Lung (tissue), 16 donors: ENCODE data around the gene TRAM2. TPM values are rescaled to one million over a fixed set of nuclear protein-coding genes. Genes with fewer than 3 reads are reported as not detected.

Source experiments
- ATAC-seq: fragments of 200-7000 bp; cut with Tn5 transposase; one replicate; pipeline ENCODE4 v1.9.1; 2020; ENCODE audit warnings: moderate number of reproducible peaks; ENCODE audit not compliant: insufficient read depth, low FRiP score
- DNase-seq, 3 donors: peaks; one replicate each; pipeline ENCODE4 v3.0.0-alpha.2; 2013 to 2017
- H3K27ac ChIP-seq, 2 donors: one replicate each; pipeline ENCODE4 v1.5.1; 2013; ENCODE audit warnings: mild to moderate bottlenecking in 2 of 2, moderate library complexity in 2 of 2, control low read depth in 1 of 2, inconsistent platforms in 1 of 2, low read depth in 1 of 2, low read length in 1 of 2
- H3K27me3 ChIP-seq, 3 donors: one replicate each; pipeline ENCODE4 v1.5.1; 2013; ENCODE audit warnings: low read length in 2 of 3; ENCODE audit not compliant: control insufficient read depth in 3 of 3, insufficient read depth in 3 of 3
- H3K36me3 ChIP-seq, 4 donors: one replicate each; pipeline ENCODE4 v1.5.1; 2013; ENCODE audit warnings: low read length in 4 of 4, mild to moderate bottlenecking in 1 of 4, moderate library complexity in 1 of 4; ENCODE audit not compliant: control insufficient read depth in 4 of 4, insufficient read depth in 4 of 4
- H3K4me1 ChIP-seq, 5 donors: one replicate each; pipeline ENCODE4 v1.5.1; 2013; ENCODE audit warnings: low read length in 5 of 5, mild to moderate bottlenecking in 2 of 5, moderate library complexity in 1 of 5; ENCODE audit not compliant: control insufficient read depth in 5 of 5, insufficient read depth in 5 of 5
- H3K4me3 ChIP-seq: one replicate; pipeline ENCODE4 v1.5.1; 2013; ENCODE audit warnings: mild to moderate bottlenecking, control low read depth, moderate library complexity
- H3K9ac ChIP-seq, 2 donors: one replicate each; pipeline ENCODE4 v1.5.1; 2013; ENCODE audit warnings: low read length in 2 of 2, control low read depth in 1 of 2; ENCODE audit not compliant: insufficient read depth in 1 of 2
- H3K9me3 ChIP-seq, 4 donors: one replicate each; pipeline ENCODE4 v1.5.1; 2013; ENCODE audit warnings: low read length in 3 of 4, mild to moderate bottlenecking in 1 of 4, moderate library complexity in 1 of 4; ENCODE audit not compliant: control insufficient read depth in 4 of 4, insufficient read depth in 3 of 4
- WGBS, 2 donors: extraction: QIAGEN DNeasy Blood & Tissue Kit; methylation state at CpG; one replicate each; pipeline ENCODE4 v1.1.7; 2013; 5-methylcytosine and 5-hydroxymethylcytosine counted together
- long read RNA-seq, 5 donors: transcript quantifications; one replicate each; lab custom pipeline, GENCODE V29; 2026
- polyA plus RNA-seq, 2 donors: library from polyadenylated mRNA; stranded (reverse); fragments of 200-250 nt; gene quantifications; one replicate each; pipeline ENCODE4 v1.2.1, GENCODE V29; 2013
- total RNA-seq, 2 donors: library from RNA; depleted of rRNA in 1 of 2; stranded (reverse); fragments of >200 nt in 1 of 2; gene quantifications; one replicate each; pipeline ENCODE4 v1.2.1, GENCODE V29; 2014 to 2021
- TF ChIP-seq, protein P1 (sequence below): IDR thresholded peaks from 2 replicates; pipeline ENCODE4 v1.5.1; 2012; ENCODE audit warnings: mild to moderate bottlenecking; ENCODE audit errors: control extremely low read depth, extremely low read depth
- donor health status: control.
- donor health status: control.
- donor health status: Bipolar disorder and iron deficiency.
- donor health status: healthy.
- donor health status: DM: yes; HTN: yes; CAD: no.

Gene TRAM2, protein sequence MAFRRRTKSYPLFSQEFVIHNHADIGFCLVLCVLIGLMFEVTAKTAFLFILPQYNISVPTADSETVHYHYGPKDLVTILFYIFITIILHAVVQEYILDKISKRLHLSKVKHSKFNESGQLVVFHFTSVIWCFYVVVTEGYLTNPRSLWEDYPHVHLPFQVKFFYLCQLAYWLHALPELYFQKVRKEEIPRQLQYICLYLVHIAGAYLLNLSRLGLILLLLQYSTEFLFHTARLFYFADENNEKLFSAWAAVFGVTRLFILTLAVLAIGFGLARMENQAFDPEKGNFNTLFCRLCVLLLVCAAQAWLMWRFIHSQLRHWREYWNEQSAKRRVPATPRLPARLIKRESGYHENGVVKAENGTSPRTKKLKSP
- total RNA-seq (10 to 100 TPM; 15.5 to 33.4 TPM), polyA plus RNA-seq (10 to 100 TPM in 1 of 2 donors, 1 to 10 TPM in 1; 4.4 to 14.9 TPM)
- long read RNA-seq, donor 1, full-length matches to known transcripts: 2 of 7 reads
- long read RNA-seq, donor 1, partial matches to known transcripts: 5 of 7 reads
- long read RNA-seq, donor 1, other reads (novel, unspliced or antisense): 0 of 7 reads
- long read RNA-seq, donor 2, full-length matches to known transcripts: 1 of 1 reads
- long read RNA-seq, donor 2, partial matches to known transcripts: 0 of 1 reads
- long read RNA-seq, donor 2, other reads (novel, unspliced or antisense): 0 of 1 reads
- long read RNA-seq, donor 3: 0 reads
- long read RNA-seq, donor 4, full-length matches to known transcripts: 1 of 1 reads
- long read RNA-seq, donor 4, partial matches to known transcripts: 0 of 1 reads
- long read RNA-seq, donor 4, other reads (novel, unspliced or antisense): 0 of 1 reads
- long read RNA-seq, donor 5, full-length matches to known transcripts: 5 of 5 reads
- long read RNA-seq, donor 5, partial matches to known transcripts: 0 of 5 reads
- long read RNA-seq, donor 5, other reads (novel, unspliced or antisense): 0 of 5 reads

DNA sequence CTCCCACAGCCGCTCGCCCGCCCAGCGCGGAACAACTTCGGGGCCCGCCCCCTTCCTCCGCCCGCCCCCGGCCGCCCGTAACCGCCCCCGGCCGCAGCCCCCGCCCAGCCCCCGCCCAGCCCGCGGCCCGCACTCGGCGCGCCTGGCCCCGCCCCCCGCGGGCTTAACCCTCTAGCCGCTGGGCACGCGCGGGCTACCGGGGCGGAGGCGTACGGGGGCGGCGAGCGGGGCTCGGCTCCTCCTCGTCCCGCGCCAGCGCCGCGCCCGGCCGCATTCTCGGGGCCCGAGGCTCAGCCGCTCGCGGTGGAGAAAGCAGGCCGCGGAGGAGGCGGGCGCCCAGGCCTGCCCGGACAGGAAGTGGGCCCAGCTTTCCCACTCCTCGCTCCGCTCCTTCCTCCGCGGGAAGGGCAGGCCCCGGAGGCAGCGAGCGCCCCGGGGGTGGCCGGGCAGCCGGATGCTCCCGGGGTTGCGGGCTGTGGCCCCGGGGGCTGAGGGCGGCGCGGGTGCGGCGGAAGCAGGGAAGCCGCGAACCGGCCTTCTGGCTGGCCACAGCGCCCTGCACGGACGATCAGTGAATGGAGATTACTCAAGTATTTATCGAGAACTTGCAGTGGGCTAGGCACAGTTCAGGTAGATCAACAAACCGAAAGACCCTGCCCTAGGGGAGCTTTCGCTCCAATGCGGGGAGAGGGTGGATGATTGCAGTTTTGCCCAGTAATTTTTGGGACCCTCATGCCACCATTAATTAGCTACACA lies at the start of gene TRAM2:
Gene TRAM2 (minus strand): TSS at position 39 of the 756 bp plus-strand sequence. CDS start 145 bp downstream, outside the sequence.
- DNase-seq (peak; percentile 91 to 93 (median 92)), ATAC-seq (peak; percentile 85)
- H3K9me3 ChIP-seq: no peaks in the 10 kb centered on the region
- H3K27me3 ChIP-seq: no peaks in the 10 kb centered on the region
- peak within 1 kb of the TSS; percentile 97 to 100 for H3K27ac ChIP-seq
- peak within 1 kb of the TSS; percentile 92 to 96 for H3K9ac ChIP-seq
- H3K4me1 ChIP-seq: peaks cover 12 to 45% (median 16%) of the 10 kb centered on the region in 5 donors
- WGBS, 2 donors: 0 to 1% methylated on average over 62 to 84 of the region's 84 CpGs
- TF ChIP-seq, protein P1, sequence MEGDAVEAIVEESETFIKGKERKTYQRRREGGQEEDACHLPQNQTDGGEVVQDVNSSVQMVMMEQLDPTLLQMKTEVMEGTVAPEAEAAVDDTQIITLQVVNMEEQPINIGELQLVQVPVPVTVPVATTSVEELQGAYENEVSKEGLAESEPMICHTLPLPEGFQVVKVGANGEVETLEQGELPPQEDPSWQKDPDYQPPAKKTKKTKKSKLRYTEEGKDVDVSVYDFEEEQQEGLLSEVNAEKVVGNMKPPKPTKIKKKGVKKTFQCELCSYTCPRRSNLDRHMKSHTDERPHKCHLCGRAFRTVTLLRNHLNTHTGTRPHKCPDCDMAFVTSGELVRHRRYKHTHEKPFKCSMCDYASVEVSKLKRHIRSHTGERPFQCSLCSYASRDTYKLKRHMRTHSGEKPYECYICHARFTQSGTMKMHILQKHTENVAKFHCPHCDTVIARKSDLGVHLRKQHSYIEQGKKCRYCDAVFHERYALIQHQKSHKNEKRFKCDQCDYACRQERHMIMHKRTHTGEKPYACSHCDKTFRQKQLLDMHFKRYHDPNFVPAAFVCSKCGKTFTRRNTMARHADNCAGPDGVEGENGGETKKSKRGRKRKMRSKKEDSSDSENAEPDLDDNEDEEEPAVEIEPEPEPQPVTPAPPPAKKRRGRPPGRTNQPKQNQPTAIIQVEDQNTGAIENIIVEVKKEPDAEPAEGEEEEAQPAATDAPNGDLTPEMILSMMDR: no peak
- peaks cover 0 to under 1% (median 0%) of the 10 kb centered on the region in 4 donors for H3K36me3 ChIP-seq
- H3K4me3 ChIP-seq: peak within 1 kb of the TSS; percentile 73

DNA sequence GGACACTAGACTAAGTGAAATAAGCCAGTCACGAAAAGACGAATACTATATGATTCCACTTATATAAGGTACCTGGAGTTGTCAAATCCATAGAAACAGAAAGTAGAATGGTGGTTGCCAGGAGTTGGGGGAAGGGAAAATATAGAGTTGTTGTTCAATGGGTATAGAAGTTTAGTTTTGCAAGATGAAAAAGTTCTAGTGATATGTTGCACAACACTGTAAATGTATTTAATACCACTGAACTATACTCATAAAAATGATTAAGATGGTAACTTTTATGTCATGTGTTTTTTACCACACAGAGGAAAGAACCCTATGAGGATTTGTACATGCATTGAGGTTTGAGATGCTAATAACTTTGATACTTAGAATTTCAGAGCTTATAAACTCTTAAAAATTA lies 46.0 kb upstream of the TRAM2 start:
- TF ChIP-seq, protein P1: no peak
- Histone ChIP-seq H3K4me1 (peaks cover 0 to 14% (median 0%) of the 10 kb centered on the region in 5 donors), H3K9ac (no peak overlapping the region), H3K27ac (no peak overlapping the region), H3K27me3 (no peaks in the 10 kb centered on the region), H3K36me3 (no peaks in the 10 kb centered on the region), H3K9me3 (no peaks in the 10 kb centered on the region), H3K4me3 (no peak overlapping the region)
- 71 to 79% methylated on average over 2 of the region's 2 CpGs for WGBS, 2 donors
- ATAC-seq (no peak), DNase-seq (no peak)

DNA sequence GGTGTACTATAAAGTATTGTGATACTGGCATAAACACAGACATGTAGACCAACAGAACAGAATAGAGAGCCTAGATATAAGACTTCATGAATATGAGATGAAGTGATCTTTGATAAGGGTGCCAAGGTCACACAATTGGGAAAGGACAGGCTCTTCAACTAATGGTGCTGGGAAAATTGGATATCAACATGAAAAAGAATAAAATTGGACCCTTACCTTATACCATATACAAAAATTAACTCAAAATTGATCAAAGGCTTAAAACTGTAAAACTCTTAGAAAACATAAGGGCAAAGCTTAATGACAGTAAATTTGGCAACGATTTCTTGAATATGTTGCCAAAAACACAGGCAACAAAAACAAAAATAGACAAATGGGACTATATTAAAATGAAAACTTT lies 44.8 kb upstream of the TRAM2 start:
- ATAC-seq: no peak
- Histone ChIP-seq H3K4me3 (no peak overlapping the region), H3K27ac (no peak overlapping the region), H3K9me3 (no peaks in the 10 kb centered on the region), H3K27me3 (no peaks in the 10 kb centered on the region), H3K36me3 (no peaks in the 10 kb centered on the region), H3K4me1 (peaks cover 0 to 23% (median 0%) of the 10 kb centered on the region in 5 donors), H3K9ac (no peak overlapping the region)
- DNase-seq: peak in 2 of 3 donors; percentile 67 to 78
- 62 to 84% methylated on average over 1 of the region's 1 CpG for WGBS, 2 donors
- TF ChIP-seq, protein P1: no peak
